GM12878 (cell line): ENCODE results near the gene APLP2. TPM values are rescaled to one million over a fixed set of nuclear protein-coding genes. Genes with fewer than 3 reads are reported as not detected.

Experiments
- ATF3 ChIP-seq: IDR thresholded peaks from 2 replicates; pipeline ENCODE4 v1.6.1; 2011; ENCODE audit warnings: low read depth, mild to moderate bottlenecking, low read length, moderate library complexity, borderline replicate concordance; ENCODE audit errors: extremely low read depth
- BHLHE40 ChIP-seq, 2 experiments: fragments of 450-650 bp in 1 of 2; IDR thresholded peaks; 2 replicates each; pipeline ENCODE4 v1.6.1; 2011 to 2017; ENCODE audit warnings: low read depth in 2 of 2, borderline replicate concordance in 1 of 2, improper control_type of control experiment in 1 of 2, low read length in 1 of 2, mild to moderate bottlenecking in 1 of 2
- CBX5 ChIP-seq: sonication (generic); IDR thresholded peaks from 2 replicates; pipeline ENCODE4 v1.6.1; 2016; ENCODE audit warnings: low read depth, moderate library complexity, mild to moderate bottlenecking, inconsistent platforms
- CTCF ChIP-seq, 3 experiments: IDR thresholded peaks in 2 of 3; conservative IDR thresholded peaks in 1 of 3; 2 replicates each; pipeline ENCODE4 v1.5.1; 2011; ENCODE audit warnings: low read depth in 3 of 3, low read length in 3 of 3, mild to moderate bottlenecking in 3 of 3, control low read depth in 2 of 3, moderate library complexity in 2 of 3, inconsistent platforms in 1 of 3, mixed read lengths in 1 of 3; ENCODE audit not compliant: control insufficient read depth in 2 of 3, insufficient read depth in 1 of 3; ENCODE audit errors: extremely low read depth in 1 of 3
- EGR1 ChIP-seq, 2 experiments: IDR thresholded peaks; 1 replicate in 1 of 2; 2 replicates in 1 of 2; pipeline ENCODE4 v1.6.1; 2011 to 2012; ENCODE audit warnings: low read depth in 2 of 2, low read length in 2 of 2, borderline replicate concordance in 1 of 2, mild to moderate bottlenecking in 1 of 2, moderate library complexity in 1 of 2
- FOXM1 ChIP-seq: IDR thresholded peaks from 2 replicates; pipeline ENCODE4 v1.6.1; 2012; ENCODE audit warnings: low read depth, mild to moderate bottlenecking, inconsistent platforms, low read length, moderate library complexity
- MTA2 ChIP-seq: fragments of 450-650 bp; IDR thresholded peaks from 2 replicates; pipeline ENCODE4 v1.6.1; 2016; ENCODE audit warnings: low read depth, mild to moderate bottlenecking, moderate library complexity
- NFXL1 ChIP-seq: fragments of 450-650 bp; IDR thresholded peaks from 2 replicates; pipeline ENCODE4 v1.6.1; 2017; ENCODE audit warnings: antibody characterized with exemption, mild to moderate bottlenecking, borderline replicate concordance
- RAD21 ChIP-seq: IDR thresholded peaks from 2 replicates; pipeline ENCODE4 v1.6.1; 2011; ENCODE audit warnings: mild to moderate bottlenecking, low read depth, low read length, moderate library complexity; ENCODE audit not compliant: insufficient read depth
- RFX5 ChIP-seq: IDR thresholded peaks from 2 replicates; pipeline ENCODE4 v1.6.1; 2011; ENCODE audit warnings: low read depth, low read length, improper control_type of control experiment
- SKIL ChIP-seq: fragments of 450-650 bp; IDR thresholded peaks from 2 replicates; pipeline ENCODE4 v1.6.1; 2017; ENCODE audit warnings: mild to moderate bottlenecking, low read depth, inconsistent platforms; ENCODE audit not compliant: poor library complexity, severe bottlenecking
- SUZ12 ChIP-seq: fragments of 200-600 bp; sonication (generic); IDR thresholded peaks from one replicate; pipeline ENCODE4 v1.6.1; 2018; ENCODE audit warnings: antibody characterized with exemption, mild to moderate bottlenecking; ENCODE audit not compliant: unreplicated experiment
- USF2 ChIP-seq: IDR thresholded peaks from 2 replicates; pipeline ENCODE4 v1.6.1; 2011; ENCODE audit warnings: low read depth, low read length, improper control_type of control experiment, borderline replicate concordance
- ZBTB4 ChIP-seq: fragments of 450-650 bp; formaldehyde crosslinking; IDR thresholded peaks from 2 replicates; pipeline ENCODE4 v1.4.0; 2022; ENCODE audit warnings: mild to moderate bottlenecking, moderate library complexity
- polyA plus RNA-seq, 11 experiments: library from polyadenylated mRNA; depleted of rRNA in 4 of 11; unstranded in 6 of 11; stranded (reverse) in 5 of 11; fragments of >200 nt; fragmentation: Nextera tagmentation in 4 of 11; fragmentation: Illumina TruSeq in 1 of 11; extraction: Ambion mirVana in 4 of 11; extraction: Trizol in 1 of 11; gene quantifications; 1 replicate in 1 of 11; 2 replicates in 10 of 11; pipeline versions ENCODE4 v1.2.1 to v1.2.3, GENCODE V29; 2011 to 2016; ENCODE audit warnings: inconsistent platforms in 2 of 11, missing spikeins in 2 of 11, low read depth in 1 of 11
- total RNA-seq, 4 experiments: library from RNA; depleted of rRNA in 3 of 4; stranded (reverse); fragments of >200 nt in 3 of 4; fragmentation: Illumina TruSeq in 1 of 4; extraction: Trizol in 1 of 4; gene quantifications; 2 replicates each; pipeline versions ENCODE4 v1.2.1 to v1.2.3, GENCODE V29; 2013 to 2021

APLP2 gene
- total and polyA plus RNA-seq, 10 of the 15 experiments (the other 5 are each of a cell fraction or from before 2014, with no cell fraction given) = 2.3 to 38.8 (median 21.3) TPM

GRCh38 chr11:130068986-130069658 is 572 bp upstream of the APLP2 start (continued):
- TF ChIP-seq ZBTB4 (CRISPR knock-in tag) (no peak), BHLHE40 (IDR thresholded peaks at IDR 0.05; ENCODE audit: borderline replicate concordance in 1 of 2, low read depth in 2 of 2, low read length in 1 of 2) (no peak), SUZ12 (no peak), NFXL1 (0 out of 2 replicates have a peak, but pooled peaks have one; percentile 68), SKIL (no peak), MTA2 (no peak), USF2 (no peak), ATF3 (no peak), RAD21 (no peak), CBX5 (no peak), EGR1 (IDR thresholded peaks at IDR 0.05; ENCODE audit: borderline replicate concordance in 1 of 2, low read depth in 2 of 2, low read length in 2 of 2) (peak in 1 of 2 experiments; percentile 83; a peak in 2 of 3 replicates), CTCF (IDR thresholded peaks at IDR 0.05 in 2 of 3, conservative IDR thresholded peaks at IDR 0.05 in 1 of 3; ENCODE audit: control insufficient read depth in 2 of 3, extremely low read depth in 1 of 3, insufficient read depth in 1 of 3, low read depth in 3 of 3, low read length in 3 of 3) (no peak), FOXM1 (no peak), RFX5 (no peak)
